HepG2 (cell line): ENCODE results near the gene CDC42EP1. TPM values are rescaled to one million over a fixed set of nuclear protein-coding genes. Genes with fewer than 3 reads are reported as not detected.

ENCODE experiments used
- ATF7 ChIP-seq, 2 experiments: fragments of 450-650 bp in 1 of 2; sonication (generic) in 1 of 2; formaldehyde crosslinking in 1 of 2; IDR thresholded peaks; 2 replicates each; pipeline versions ENCODE4 v1.4.0 to v1.6.1; 2016 to 2020; ENCODE audit warnings: antibody characterized with exemption in 1 of 2, mild to moderate bottlenecking in 1 of 2, missing genetic modification reagents in 1 of 2
- CEBPZ ChIP-seq: IDR thresholded peaks from 2 replicates; pipeline ENCODE4 v1.6.1; 2012; ENCODE audit warnings: low read length, improper control_type of control experiment
- ELF1 ChIP-seq: sonication (generic); formaldehyde crosslinking; IDR thresholded peaks from 2 replicates; pipeline ENCODE4 v1.4.0; 2020; ENCODE audit warnings: missing genetic modification reagents
- GTF2F1 ChIP-seq: fragments of 150-350 bp; IDR thresholded peaks from 2 replicates; pipeline ENCODE4 v1.6.1; 2014; ENCODE audit warnings: low read length
- HIC2 ChIP-seq: sonication (generic); formaldehyde crosslinking; IDR thresholded peaks from 2 replicates; pipeline ENCODE4 v1.9.0; 2022; ENCODE audit warnings: low read depth, missing genetic modification reagents
- IKZF5 ChIP-seq: IDR thresholded peaks from 2 replicates; pipeline ENCODE4 v1.6.1; 2018; ENCODE audit warnings: missing genetic modification reagents, mild to moderate bottlenecking, missing compliant biosample characterization
- MTA1 ChIP-seq: sonication (generic); formaldehyde crosslinking; IDR thresholded peaks from 2 replicates; pipeline ENCODE4 v1.4.0; 2020; ENCODE audit warnings: missing genetic modification reagents, mild to moderate bottlenecking, borderline replicate concordance
- MZF1 ChIP-seq: sonication (generic); formaldehyde crosslinking; IDR thresholded peaks from 2 replicates; pipeline ENCODE4 v1.8.1; 2023; ENCODE audit warnings: mild to moderate bottlenecking, missing genetic modification reagents, borderline replicate concordance
- ONECUT2 ChIP-seq: sonication (generic); formaldehyde crosslinking; IDR thresholded peaks from 2 replicates; pipeline ENCODE4 v1.4.0; 2020; ENCODE audit warnings: missing genetic modification reagents
- SRSF1 ChIP-seq: fragments of 200-400 bp; formaldehyde crosslinking; optimal IDR thresholded peaks from 2 replicates; pipeline ENCODE3; 2017; ENCODE audit warnings: mild to moderate bottlenecking, low read depth, low read length, moderate library complexity
- STAT6 ChIP-seq: sonication (generic); formaldehyde crosslinking; IDR thresholded peaks from 2 replicates; pipeline ENCODE4 v1.4.0; 2020; ENCODE audit warnings: missing genetic modification reagents, mild to moderate bottlenecking, borderline replicate concordance
- TOE1 ChIP-seq: sonication (generic); formaldehyde crosslinking; IDR thresholded peaks from 2 replicates; pipeline ENCODE4 v1.4.0; 2020; ENCODE audit warnings: mild to moderate bottlenecking, missing genetic modification reagents
- ZFP90 ChIP-seq: sonication (generic); formaldehyde crosslinking; IDR thresholded peaks from 2 replicates; pipeline ENCODE4 v1.8.0; 2022; ENCODE audit warnings: missing genetic modification reagents, mild to moderate bottlenecking, inconsistent platforms, borderline replicate concordance
- ZNF24 ChIP-seq: fragments of 450-650 bp; IDR thresholded peaks from 2 replicates; pipeline ENCODE4 v1.6.1; 2017; ENCODE audit warnings: antibody characterized with exemption, mild to moderate bottlenecking
- ZNF512 ChIP-seq: sonication (generic); formaldehyde crosslinking; IDR thresholded peaks from 2 replicates; pipeline ENCODE4 v1.4.0; 2020; ENCODE audit warnings: mild to moderate bottlenecking, missing genetic modification reagents
- polyA plus RNA-seq, 8 experiments: library from polyadenylated mRNA; depleted of rRNA in 3 of 8; stranded (reverse) in 7 of 8; unstranded in 1 of 8; fragments of >200 nt; fragmentation: Illumina TruSeq in 4 of 8; extraction: Trizol in 4 of 8; gene quantifications; 2 replicates each; pipeline versions ENCODE4 v1.2.1 to v1.2.3, GENCODE V29; 2011 to 2016; ENCODE audit warnings: low read depth in 4 of 8, missing spikeins in 1 of 8, mixed read lengths in 1 of 8; ENCODE audit not compliant: insufficient read depth in 1 of 8
- total RNA-seq, 5 experiments: library from RNA; depleted of rRNA; stranded (reverse); fragments of >200 nt; fragmentation: Illumina TruSeq; extraction: Trizol; gene quantifications; 2 replicates each; pipeline ENCODE4 v1.2.3, GENCODE V29; 2016; ENCODE audit warnings: low read depth in 1 of 5

The CDC42EP1 gene
- total and polyA plus RNA-seq, 2 of the 13 experiments (the other 11 are each of a cell fraction or from before 2014, with no cell fraction given): 17.1 to 29.5 TPM

GRCh38 chr22:37569009-37569920 lies 9.0 kb downstream of the CDC42EP1 start (continued):
- TF ChIP-seq CEBPZ (no peak), STAT6 (CRISPR knock-in tag) (peak; percentile 97; the same call in 1 of the 2 replicates), IKZF5 (CRISPR knock-in tag) (peak; percentile 86), MZF1 (CRISPR knock-in tag) (no peak), MTA1 (CRISPR knock-in tag) (peak; percentile 60; the same call in 1 of the 2 replicates), ONECUT2 (CRISPR knock-in tag) (0 out of 2 replicates have a peak, but pooled peaks have one; percentile 41), ZNF24 (no peak), ZFP90 (no peak; the same call in 1 of the 2 replicates), HIC2 (CRISPR knock-in tag) (peak; percentile 14; the same call in 1 of the 2 replicates), TOE1 (CRISPR knock-in tag) (no peak), ZNF512 (CRISPR knock-in tag) (0 out of 2 replicates have a peak, but pooled peaks have one; percentile 47), SRSF1 (no peak), GTF2F1 (no peak), ATF7 (IDR thresholded peaks at IDR 0.05) (no peak), ATF7 (CRISPR knock-in tag; IDR thresholded peaks at IDR 0.05) (no peak), ELF1 (CRISPR knock-in tag) (peak; percentile 89)
